Caco-2 (cell line): ENCODE measurements around the gene TSPAN18. TPM values are rescaled to one million over a fixed set of nuclear protein-coding genes. Genes with fewer than 3 reads are reported as not detected.

Source experiments
- BruUV-seq: library from RNA; stranded (reverse); fragments of 400-500 nt; replicated peaks from 2 replicates; lab custom pipeline; 2021; lab: Mats Ljungman, UMichigan
- CTCF ChIA-PET: fragments of 300-600 bp; sonication (Branson Sonifier 250); formaldehyde crosslinking; loops from one replicate; lab custom pipeline; 2022; ENCODE audit warnings: antibody characterized with exemption; lab: Charles Lee
- POLR2A ChIA-PET: fragments of 300-600 bp; sonication (Branson Sonifier 250); formaldehyde crosslinking; loops from one replicate; lab custom pipeline; 2022; ENCODE audit warnings: antibody characterized with exemption; lab: Charles Lee
- DNase-seq, 2 experiments: peaks; one replicate each; pipeline versions ENCODE4 v3.0.0 to v3.0.0-alpha.2; 2020 to 2022
- H3K27me3 ChIP-seq: replicated peaks from 2 replicates; pipeline ENCODE4 v1.6.0; 2011; ENCODE audit warnings: low read length; ENCODE audit not compliant: control insufficient read depth, insufficient read depth
- H3K36me3 ChIP-seq: 2 replicates; pipeline ENCODE4 v1.5.1; 2011; ENCODE audit warnings: low read length; ENCODE audit not compliant: control insufficient read depth, insufficient read depth
- H3K4me1 ChIP-seq: fragments of 250-450 bp; sonication (Bioruptor Pico); 2 replicates; pipeline ENCODE4 v1.5.1; 2020; ENCODE audit warnings: mild to moderate bottlenecking
- H3K4me3 ChIP-seq: 2 replicates; pipeline ENCODE4 v1.5.1; 2011; ENCODE audit warnings: low read depth, mild to moderate bottlenecking, control low read depth, low read length
- H3K9me3 ChIP-seq: fragments of 250-450 bp; sonication (Bioruptor Pico); 2 replicates; pipeline ENCODE4 v1.5.1; 2020; ENCODE audit warnings: mild to moderate bottlenecking, moderate library complexity
- H3K27ac Mint-ChIP-seq: one replicate; pipeline ENCODE4 v1.8.0; 2022; ENCODE audit warnings: mixed read lengths; ENCODE audit not compliant: unreplicated experiment
- H3K27me3 Mint-ChIP-seq: one replicate; pipeline ENCODE4 v1.8.0; 2022; ENCODE audit warnings: mixed read lengths; ENCODE audit not compliant: insufficient read depth, unreplicated experiment
- H3K36me3 Mint-ChIP-seq: one replicate; pipeline ENCODE4 v1.8.0; 2022; ENCODE audit warnings: mild to moderate bottlenecking, mixed read lengths; ENCODE audit not compliant: insufficient read depth, unreplicated experiment
- H3K4me1 Mint-ChIP-seq: one replicate; pipeline ENCODE4 v1.8.0; 2022; ENCODE audit warnings: low read depth, mixed read lengths; ENCODE audit not compliant: unreplicated experiment
- H3K4me3 Mint-ChIP-seq: one replicate; pipeline ENCODE4 v1.8.0; 2022; ENCODE audit warnings: mild to moderate bottlenecking, moderate library complexity, mixed read lengths; ENCODE audit not compliant: unreplicated experiment
- H3K9me3 Mint-ChIP-seq: one replicate; pipeline ENCODE4 v1.8.0; 2022; ENCODE audit warnings: mixed read lengths; ENCODE audit not compliant: unreplicated experiment
- CTCF ChIP-seq, 2 experiments: fragments of 200-600 bp in 1 of 2; IDR thresholded peaks; 1 replicate in 1 of 2; 2 replicates in 1 of 2; pipeline versions ENCODE4 v1.5.1 to v1.8.0; 2011 to 2022; ENCODE audit warnings: antibody characterized with exemption in 1 of 2, control low read depth in 1 of 2, inconsistent platforms in 1 of 2, low read depth in 1 of 2, low read length in 1 of 2, mild to moderate bottlenecking in 1 of 2, moderate library complexity in 1 of 2; ENCODE audit not compliant: insufficient read depth in 1 of 2, severe bottlenecking in 1 of 2, unreplicated experiment in 1 of 2
- intact Hi-C: fragments of 100-400 bp; cut with micrococcal nuclease; formaldehyde crosslinking; loops from one replicate; pipeline ENCODE4 v1.10.0; 2022; ENCODE audit not compliant: unreplicated experiment
- total RNA-seq: library from RNA; stranded (reverse); gene quantifications from 2 replicates; pipeline ENCODE4 v1.2.3, GENCODE V29; 2022

Gene TSPAN18
- total RNA-seq, 1 experiment from 2014 or later, result 7.4 TPM

GRCh38 chr11:44941259-44942021, 214.7 kb downstream of the TSPAN18 start:
- Mint-ChIP-seq H3K27me3 (no peaks in the 10 kb centered on the region), H3K36me3 (peaks cover 4% of the 10 kb centered on the region), H3K4me3 (no peak overlapping the region), H3K27ac (no peak overlapping the region), H3K4me1 (no peaks in the 10 kb centered on the region), H3K9me3 (no peaks in the 10 kb centered on the region)
- BruUV-seq, result no TSS peak
- Histone ChIP-seq H3K9me3 (no peaks in the 10 kb centered on the region), H3K27me3 (no peaks in the 10 kb centered on the region), H3K4me3 (no peak overlapping the region), H3K4me1 (no peaks in the 10 kb centered on the region), H3K36me3 (no peaks in the 10 kb centered on the region)
- intact Hi-C loops, result no loop called here
- no peak for TF ChIP-seq CTCF (IDR thresholded peaks at IDR 0.05; ENCODE audit: insufficient read depth in 1 of 2, low read depth in 1 of 2, low read length in 1 of 2, severe bottlenecking in 1 of 2, unreplicated experiment in 1 of 2)
- no peak for DNase-seq
- POLR2A ChIA-PET, result no interaction called here
- CTCF ChIA-PET, result interaction anchor here (0.6 to 1.7 kb wide), 5 partner anchors 10 to 164 kb away, joined by 3 to 9 read pairs (median 4); no protein-coding TSS in a partner anchor

DNA sequence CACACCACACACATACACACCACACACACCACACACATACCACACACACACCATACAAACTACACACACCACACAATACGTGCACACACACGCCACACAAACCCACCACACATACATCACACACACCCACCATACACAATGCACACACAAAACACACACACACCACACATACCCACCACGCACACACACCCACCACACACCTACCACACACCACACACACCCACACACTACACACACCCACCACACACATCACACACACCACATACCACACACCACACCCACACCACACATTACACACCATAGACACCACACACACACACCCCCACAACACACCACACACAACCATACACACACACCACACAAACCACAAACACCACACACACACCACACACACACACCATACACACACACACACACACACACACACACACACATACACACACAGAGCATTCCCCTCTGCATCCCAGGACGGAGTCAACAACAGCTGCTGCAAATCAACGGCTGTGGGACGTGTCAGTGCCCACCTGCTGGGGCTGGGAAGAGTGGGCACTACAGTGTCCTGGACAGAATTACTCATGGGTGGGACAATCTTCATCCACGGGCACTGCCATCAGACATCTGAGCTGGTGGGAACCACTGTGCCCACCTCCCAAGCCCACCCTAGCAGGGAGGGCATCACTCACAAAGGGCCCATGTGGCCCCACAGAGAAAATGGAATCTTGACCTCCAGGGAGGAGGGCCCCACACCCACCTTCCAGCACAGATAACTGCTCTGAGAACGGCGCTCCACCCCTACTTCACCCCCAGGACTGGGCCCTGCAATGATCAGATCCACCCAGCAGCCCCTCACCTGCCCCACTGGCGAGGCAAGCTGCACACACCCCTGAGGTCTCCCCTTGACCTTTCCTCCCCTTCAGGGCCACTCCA, 215.5 kb downstream of the TSPAN18 start:
- Mint-ChIP-seq H3K4me1 (no peaks in the 10 kb centered on the region), H3K9me3 (no peaks in the 10 kb centered on the region), H3K4me3 (no peak overlapping the region), H3K27me3 (no peaks in the 10 kb centered on the region), H3K36me3 (peaks cover 4% of the 10 kb centered on the region), H3K27ac (no peak overlapping the region)
- no TSS peak for BruUV-seq
- H3K4me3 ChIP-seq, result no peak overlapping the region
- TF ChIP-seq CTCF (IDR thresholded peaks at IDR 0.05; ENCODE audit: insufficient read depth in 1 of 2, low read depth in 1 of 2, low read length in 1 of 2, severe bottlenecking in 1 of 2, unreplicated experiment in 1 of 2), result no peak
- no peaks in the 10 kb centered on the region for H3K27me3 ChIP-seq
- DNase-seq, result no peak
- intact Hi-C loops, result no loop called here
- H3K36me3 ChIP-seq, result no peaks in the 10 kb centered on the region
- POLR2A ChIA-PET, result no interaction called here
- no peaks in the 10 kb centered on the region for H3K4me1 ChIP-seq
- no peaks in the 10 kb centered on the region for H3K9me3 ChIP-seq
- CTCF ChIA-PET, result interaction anchor here (0.7 kb wide), 1 partner anchor 95 kb away, joined by 5 read pairs; no protein-coding TSS in a partner anchor

DNA sequence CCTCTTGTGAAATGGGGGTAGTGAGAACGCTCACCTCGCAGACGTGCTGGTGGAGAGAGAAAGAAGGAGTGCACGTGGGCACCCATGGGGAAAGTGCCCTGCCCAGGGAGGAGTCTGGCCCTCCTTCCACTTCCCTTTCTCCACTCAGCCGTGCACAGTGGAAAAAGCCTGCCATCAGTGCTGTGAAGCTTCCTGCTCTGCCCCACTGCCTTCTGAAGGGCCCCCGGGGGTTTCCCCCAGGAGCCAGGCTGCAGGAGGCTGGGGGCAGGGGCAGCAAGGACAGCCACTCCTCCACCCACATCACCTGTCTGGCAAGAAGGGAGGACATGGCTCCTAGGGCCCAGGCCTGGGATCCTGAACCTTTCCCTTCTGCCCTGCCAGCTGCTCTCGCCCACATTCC, 216.4 kb downstream of the TSPAN18 start:
- Histone ChIP-seq H3K36me3 (no peaks in the 10 kb centered on the region), H3K4me1 (no peaks in the 10 kb centered on the region), H3K9me3 (no peaks in the 10 kb centered on the region), H3K4me3 (no peak overlapping the region), H3K27me3 (no peaks in the 10 kb centered on the region)
- Mint-ChIP-seq H3K4me1 (no peaks in the 10 kb centered on the region), H3K4me3 (no peak overlapping the region), H3K27me3 (no peaks in the 10 kb centered on the region), H3K27ac (no peak overlapping the region), H3K36me3 (peaks cover 4% of the 10 kb centered on the region), H3K9me3 (no peaks in the 10 kb centered on the region)
- ChIA-PET POLR2A (no interaction called here), CTCF (no interaction called here)
- intact Hi-C loops, result no loop called here
- no peak for DNase-seq
- BruUV-seq, result no TSS peak
- no peak for TF ChIP-seq CTCF (IDR thresholded peaks at IDR 0.05; ENCODE audit: insufficient read depth in 1 of 2, low read depth in 1 of 2, low read length in 1 of 2, severe bottlenecking in 1 of 2, unreplicated experiment in 1 of 2)
